A673 (cell line): ENCODE results near the gene TEX10. TPM values are rescaled to one million over a fixed set of nuclear protein-coding genes. Genes with fewer than 3 reads are reported as not detected.

Source experiments
- BruUV-seq: library from RNA; stranded (reverse); fragments of 400-500 nt; replicated peaks from 2 replicates; lab custom pipeline; 2021; lab: Mats Ljungman, UMichigan
- CTCF ChIA-PET: fragments of 300-600 bp; sonication (Branson Sonifier 250); formaldehyde crosslinking; loops from one replicate; lab custom pipeline; 2022; ENCODE audit warnings: antibody characterized with exemption; lab: Charles Lee
- POLR2A ChIA-PET: fragments of 300-600 bp; sonication (Branson Sonifier 250); formaldehyde crosslinking; loops from one replicate; lab custom pipeline; 2022; ENCODE audit warnings: antibody characterized with exemption; ENCODE audit not compliant: low non-redundant PET; lab: Charles Lee
- DNase-seq: peaks from one replicate; pipeline ENCODE4 v3.0.0-alpha.2; 2015; ENCODE audit warnings: low spot score
- H3K27ac ChIP-seq: fragments of 200-600 bp; sonication (generic); 2 replicates; pipeline ENCODE4 v1.5.1; 2016; ENCODE audit warnings: mixed run types, low read depth, mild to moderate bottlenecking, mixed read lengths, antibody characterized with exemption, low read length; ENCODE audit not compliant: poor library complexity, severe bottlenecking
- H3K27me3 ChIP-seq: fragments of 200-600 bp; sonication (generic); replicated peaks from 2 replicates; pipeline ENCODE4 v1.6.1; 2017; ENCODE audit warnings: mixed run types, low read depth, mild to moderate bottlenecking, mixed read lengths, antibody characterized with exemption, low read length; ENCODE audit not compliant: insufficient read depth, poor library complexity
- H3K36me3 ChIP-seq: fragments of 200-600 bp; sonication (generic); 2 replicates; pipeline ENCODE4 v1.6.1; 2016; ENCODE audit warnings: mixed run types, mild to moderate bottlenecking, mixed read lengths, antibody characterized with exemption, low read length; ENCODE audit not compliant: insufficient read depth, poor library complexity, severe bottlenecking
- H3K4me1 ChIP-seq: fragments of 200-600 bp; sonication (generic); 2 replicates; pipeline ENCODE4 v1.6.1; 2017; ENCODE audit warnings: mixed run types, mild to moderate bottlenecking, mixed read lengths, antibody characterized with exemption, low read length; ENCODE audit not compliant: insufficient read depth, poor library complexity, severe bottlenecking
- H3K4me3 ChIP-seq: fragments of 200-600 bp; sonication (generic); 2 replicates; pipeline ENCODE4 v1.5.1; 2016; ENCODE audit warnings: low read depth, mixed run types, mild to moderate bottlenecking, mixed read lengths, low read length; ENCODE audit not compliant: poor library complexity, severe bottlenecking
- H3K9me3 ChIP-seq: fragments of 200-600 bp; sonication (generic); 2 replicates; pipeline ENCODE4 v1.6.1; 2016; ENCODE audit warnings: mixed run types, low read depth, mild to moderate bottlenecking, mixed read lengths, antibody characterized with exemption, low read length; ENCODE audit not compliant: poor library complexity, severe bottlenecking
- CTCF ChIP-seq: fragments of 300-800, 200-600 bp; sonication (generic); conservative IDR thresholded peaks from 2 replicates; pipeline ENCODE4 v1.5.1; 2017; ENCODE audit warnings: low read depth, mild to moderate bottlenecking, antibody characterized with exemption, low read length, moderate library complexity, mixed read lengths
- EZH2 ChIP-seq: fragments of 200-600 bp; sonication (generic); IDR thresholded peaks from 2 replicates; pipeline ENCODE4 v1.6.1; 2017; ENCODE audit warnings: borderline replicate concordance, low read depth, mild to moderate bottlenecking, mixed read lengths, antibody characterized with exemption, low read length; ENCODE audit not compliant: poor library complexity, severe bottlenecking
- intact Hi-C: fragments of 100-400 bp; cut with micrococcal nuclease; formaldehyde crosslinking; loops from one replicate; pipeline ENCODE4 v1.10.0; 2022; ENCODE audit not compliant: unreplicated experiment
- total RNA-seq: library from RNA; stranded (reverse); gene quantifications from 2 replicates; pipeline ENCODE4 v1.2.3, GENCODE V29; 2021

TEX10 gene
- total RNA-seq, 1 experiment from 2014 or later: 46.7 TPM

- no peaks in the 10 kb centered on the region for H3K36me3 ChIP-seq
- H3K27ac ChIP-seq: no peak overlapping the region
- H3K4me3 ChIP-seq: no peak overlapping the region
- ChIA-PET CTCF (no interaction called here), POLR2A (no interaction called here)
- DNase-seq: no peak
- no peaks in the 10 kb centered on the region for H3K9me3 ChIP-seq
- H3K4me1 ChIP-seq: no peaks in the 10 kb centered on the region
- H3K27me3 ChIP-seq: no peaks in the 10 kb centered on the region
- TF ChIP-seq EZH2 (no peak), CTCF (no peak)
- intact Hi-C loops: no loop called here
- no TSS peak for BruUV-seq
Observed at GRCh38 chr9:100379862-100380261, 27.1 kb upstream of the TEX10 start.

- BruUV-seq: no TSS peak
- CTCF ChIA-PET: no interaction called here
Observed at GRCh38 chr9:100377015-100377414, 24.3 kb upstream of the TEX10 start.

GRCh38 chr9:100375658-100376057, 22.9 kb upstream of the TEX10 start:
- no peak overlapping the region for H3K27ac ChIP-seq
- H3K4me1 ChIP-seq: no peaks in the 10 kb centered on the region
- no peak for TF ChIP-seq CTCF
- no peak for TF ChIP-seq EZH2
- H3K27me3 ChIP-seq: no peaks in the 10 kb centered on the region
- no peak overlapping the region for H3K4me3 ChIP-seq
- DNase-seq: no peak
- no peaks in the 10 kb centered on the region for H3K36me3 ChIP-seq
- H3K9me3 ChIP-seq: no peaks in the 10 kb centered on the region
- ChIA-PET POLR2A (no interaction called here), CTCF (no interaction called here)
- intact Hi-C loops: no loop called here
- BruUV-seq: no TSS peak

More at GRCh38 chr9:100377015-100377414, 24.3 kb upstream of the TEX10 start:
- Histone ChIP-seq H3K27ac (no peak overlapping the region), H3K36me3 (no peaks in the 10 kb centered on the region), H3K9me3 (no peaks in the 10 kb centered on the region), H3K27me3 (no peaks in the 10 kb centered on the region), H3K4me1 (no peaks in the 10 kb centered on the region), H3K4me3 (no peak overlapping the region)
- DNase-seq: no peak
- TF ChIP-seq CTCF (no peak), EZH2 (no peak)
- intact Hi-C loops: no loop called here
- POLR2A ChIA-PET: no interaction called here
